H9 (cell line): ENCODE measurements around the gene PPAT. TPM values are rescaled to one million over a fixed set of nuclear protein-coding genes. Genes with fewer than 3 reads are reported as not detected.

Experiments used
- DNase-seq: peaks from one replicate; pipeline ENCODE4 v3.0.0-alpha.2; 2017
- H2AFZ ChIP-seq: one replicate; pipeline ENCODE4 v1.6.1; 2013; ENCODE audit warnings: mild to moderate bottlenecking, low read length, control low read depth, moderate library complexity
- H2AK5ac ChIP-seq: 2 replicates; pipeline ENCODE4 v1.6.1; 2013; ENCODE audit warnings: low read length, control low read depth, mixed read lengths; ENCODE audit not compliant: insufficient read length
- H2BK120ac ChIP-seq: one replicate; pipeline ENCODE4 v1.6.1; 2013; ENCODE audit warnings: low read depth, mild to moderate bottlenecking, low read length, control low read depth, inconsistent platforms; ENCODE audit not compliant: poor library complexity, severe bottlenecking
- H2BK12ac ChIP-seq: 2 replicates; pipeline ENCODE4 v1.6.1; 2013; ENCODE audit warnings: low read length, control low read depth, mixed read lengths, low read depth; ENCODE audit not compliant: insufficient read length
- H2BK15ac ChIP-seq: 2 replicates; pipeline ENCODE4 v1.6.1; 2013; ENCODE audit warnings: low read depth, low read length, control low read depth
- H2BK20ac ChIP-seq: one replicate; pipeline ENCODE4 v1.6.1; 2013; ENCODE audit warnings: low read depth, mild to moderate bottlenecking, low read length, control low read depth, inconsistent platforms; ENCODE audit not compliant: poor library complexity, severe bottlenecking
- H2BK5ac ChIP-seq: 2 replicates; pipeline ENCODE4 v1.6.1; 2013; ENCODE audit warnings: low read length, control low read depth, mixed read lengths; ENCODE audit not compliant: insufficient read length
- H3K14ac ChIP-seq: 2 replicates; pipeline ENCODE4 v1.6.1; 2013; ENCODE audit warnings: low read length, control low read depth; ENCODE audit not compliant: insufficient read depth
- H3K18ac ChIP-seq: 2 replicates; pipeline ENCODE4 v1.6.1; 2013; ENCODE audit warnings: low read depth, mild to moderate bottlenecking, mixed read lengths, low read length, control low read depth; ENCODE audit not compliant: insufficient read length
- H3K23ac ChIP-seq: 2 replicates; pipeline ENCODE4 v1.6.1; 2013; ENCODE audit warnings: low read length, control low read depth, mixed read lengths, low read depth; ENCODE audit not compliant: insufficient read length
- H3K23me2 ChIP-seq: 2 replicates; pipeline ENCODE4 v1.6.1; 2013; ENCODE audit warnings: low read depth, mild to moderate bottlenecking, mixed read lengths, low read length, control low read depth; ENCODE audit not compliant: insufficient read length, poor library complexity, severe bottlenecking
- H3K27ac ChIP-seq: 2 replicates; pipeline ENCODE4 v1.5.1; 2013; ENCODE audit warnings: low read length, control low read depth, mixed read lengths, low read depth; ENCODE audit not compliant: insufficient read length
- H3K27me3 ChIP-seq: 2 replicates; pipeline ENCODE4 v1.6.1; 2013; ENCODE audit warnings: low read length, control low read depth, inconsistent platforms; ENCODE audit not compliant: insufficient read depth
- H3K4ac ChIP-seq: 2 replicates; pipeline ENCODE4 v1.6.1; 2013; ENCODE audit warnings: low read depth, mild to moderate bottlenecking, control low read depth, inconsistent platforms, low read length, moderate library complexity
- H3K4me1 ChIP-seq: 2 replicates; pipeline ENCODE4 v1.6.1; 2013; ENCODE audit warnings: low read length, control low read depth, inconsistent platforms; ENCODE audit not compliant: insufficient read depth
- H3K4me2 ChIP-seq: 2 replicates; pipeline ENCODE4 v1.6.1; 2013; ENCODE audit warnings: low read length, control low read depth, mixed read lengths; ENCODE audit not compliant: insufficient read length, insufficient read depth
- H3K56ac ChIP-seq: 2 replicates; pipeline ENCODE4 v1.6.1; 2013; ENCODE audit warnings: low read depth, mild to moderate bottlenecking, mixed read lengths, low read length, control low read depth; ENCODE audit not compliant: insufficient read length
- H3K79me1 ChIP-seq: 2 replicates; pipeline ENCODE4 v1.6.1; 2013; ENCODE audit warnings: low read depth, mild to moderate bottlenecking, moderate library complexity, low read length, control low read depth, inconsistent platforms; ENCODE audit not compliant: insufficient read depth, poor library complexity, severe bottlenecking
- H3K79me2 ChIP-seq: 2 replicates; pipeline ENCODE4 v1.6.1; 2013; ENCODE audit warnings: low read length, control low read depth, inconsistent platforms; ENCODE audit not compliant: insufficient read depth
- H3K9ac ChIP-seq: 2 replicates; pipeline ENCODE4 v1.6.1; 2013; ENCODE audit warnings: low read length, control low read depth, mixed read lengths; ENCODE audit not compliant: insufficient read length; ENCODE audit errors: extremely low read depth
- H3K9me3 ChIP-seq: one replicate; pipeline ENCODE4 v1.6.1; 2013; ENCODE audit warnings: low read depth, low read length, inconsistent platforms; ENCODE audit not compliant: control insufficient read depth
- H3T11ph ChIP-seq: one replicate; pipeline ENCODE4 v1.6.1; 2013; ENCODE audit warnings: mild to moderate bottlenecking, low read length, control low read depth, inconsistent platforms
- H4K20me1 ChIP-seq: one replicate; pipeline ENCODE4 v1.6.1; 2013; ENCODE audit not compliant: control insufficient read depth, insufficient read length, insufficient read depth
- H4K5ac ChIP-seq: 2 replicates; pipeline ENCODE4 v1.6.1; 2013; ENCODE audit warnings: low read depth, mild to moderate bottlenecking, mixed read lengths, low read length, control low read depth; ENCODE audit not compliant: insufficient read length
- H4K8ac ChIP-seq: replicated peaks from 2 replicates; pipeline ENCODE4 v1.6.1; 2013; ENCODE audit warnings: low read length, control low read depth, mixed read lengths, low read depth; ENCODE audit not compliant: insufficient read length
- H4K91ac ChIP-seq: 2 replicates; pipeline ENCODE4 v1.6.1; 2013; ENCODE audit warnings: low read depth, mild to moderate bottlenecking, moderate library complexity, mixed read lengths, low read length, control low read depth; ENCODE audit not compliant: insufficient read length
- H3K27ac Mint-ChIP-seq, 3 experiments: 2 replicates in 2 of 3; 3 replicates in 1 of 3; pipeline ENCODE4 v1.8.0; 2020 to 2021; ENCODE audit warnings: mixed read lengths in 3 of 3, mild to moderate bottlenecking in 1 of 3, moderate library complexity in 1 of 3
- H3K27me3 Mint-ChIP-seq: 2 replicates; pipeline ENCODE4 v1.8.0; 2021; ENCODE audit warnings: low read depth, mild to moderate bottlenecking, moderate library complexity, mixed read lengths
- H3K36me3 Mint-ChIP-seq, 3 experiments: 2 replicates in 2 of 3; 3 replicates in 1 of 3; pipeline ENCODE4 v1.8.0; 2020 to 2021; ENCODE audit warnings: low read depth in 3 of 3, mixed read lengths in 3 of 3; ENCODE audit not compliant: insufficient read depth in 1 of 3
- H3K4me1 Mint-ChIP-seq, 2 experiments: 2 replicates each; pipeline ENCODE4 v1.8.0; 2020; ENCODE audit warnings: mixed read lengths in 2 of 2
- H3K4me3 Mint-ChIP-seq, 2 experiments: 2 replicates in 1 of 2; 3 replicates in 1 of 2; pipeline ENCODE4 v1.8.0; 2020 to 2021; ENCODE audit warnings: mild to moderate bottlenecking in 2 of 2, mixed read lengths in 2 of 2, moderate library complexity in 1 of 2
- H3K9me3 Mint-ChIP-seq, 2 experiments: 2 replicates in 1 of 2; 3 replicates in 1 of 2; pipeline ENCODE4 v1.8.0; 2020; ENCODE audit warnings: mild to moderate bottlenecking in 2 of 2, mixed read lengths in 2 of 2, moderate library complexity in 1 of 2
- CTCF ChIP-seq: fragments of 200-600 bp; sonication (generic); conservative IDR thresholded peaks from 3 replicates; pipeline ENCODE4 v1.8.0; 2021; ENCODE audit warnings: antibody characterized with exemption, mild to moderate bottlenecking
- WGBS: extraction: QIAGEN DNeasy Blood & Tissue Kit; methylation state at CpG from one replicate; pipeline ENCODE4 v1.1.7; 2013; ENCODE audit warnings: missing lambda C conversion rate, low lambda C conversion rate, mixed read lengths; ENCODE audit not compliant: insufficient read length; ENCODE audit errors: extremely low coverage; 5-methylcytosine and 5-hydroxymethylcytosine counted together
- total RNA-seq: library from RNA; stranded (reverse); gene quantifications from 2 replicates; pipeline ENCODE4 v1.2.1, GENCODE V29; 2021

The PPAT gene
- total RNA-seq, 1 experiment from 2014 or later = 77.1 TPM

- no CpG with 5 or more reads among the region's 4 CpGs for WGBS
- DNase-seq = peak; percentile 59
- Histone ChIP-seq H2BK15ac (no peak overlapping the region), H4K91ac (no peak overlapping the region), H3K27ac (peak overlapping the region; percentile 79), H3K23me2 (no peaks in the 10 kb centered on the region), H2BK5ac (no peak overlapping the region), H3K27me3 (no peaks in the 10 kb centered on the region), H2AFZ (no peak overlapping the region), H4K20me1 (no peaks in the 10 kb centered on the region), H3K56ac (no peak overlapping the region), H3K14ac (peak overlapping the region; percentile 74; the same call in 1 of the 2 replicates), H4K5ac (no peak overlapping the region), H2AK5ac (no peak overlapping the region), H3K9me3 (no peaks in the 10 kb centered on the region), H3T11ph (peak overlapping the region; percentile 97), H3K79me1 (peaks cover 6% of the 10 kb centered on the region), H3K4me1 (no peaks in the 10 kb centered on the region; the same call in 1 of the 2 replicates), H4K8ac (no peak overlapping the region), H2BK20ac (peak overlapping the region; percentile 90), H3K23ac (no peak overlapping the region), H3K9ac (no peak overlapping the region), H3K4ac (no peak overlapping the region; the same call in 1 of the 2 replicates), H3K4me2 (no peak overlapping the region), H2BK12ac (no peak overlapping the region), H2BK120ac (peak overlapping the region; percentile 95), H3K18ac (peak overlapping the region; percentile 69), H3K79me2 (peaks cover 19% of the 10 kb centered on the region; the same call in 1 of the 2 replicates)
- TF ChIP-seq CTCF = no peak
- H3K4me3 Mint-ChIP-seq = peak overlapping the region in 1 of 2 experiments; percentile 42; a peak in 2 of 5 replicates
- no peaks in the 10 kb centered on the region for H3K27me3 Mint-ChIP-seq
- no peaks in the 10 kb centered on the region for H3K9me3 Mint-ChIP-seq
- peaks cover 40 to 45% of the 10 kb centered on the region in 2 experiments for H3K4me1 Mint-ChIP-seq
- H3K36me3 Mint-ChIP-seq = peaks cover 21 to 25% (median 24%) of the 10 kb centered on the region in 3 experiments
- H3K27ac Mint-ChIP-seq = peak overlapping the region; percentile 89 to 96 (median 94)
These were observed 25.0 kb downstream of the PPAT start for GRCh38 chr4:56410247-56411062.
